Measurements from ENCODE around the gene PLEKHD1.

Gene PLEKHD1

GRCh38 chr14:69540654-69541335 lies 56.3 kb downstream of the PLEKHD1 start:
- no peak for TF ChIP-seq CTCF (IDR thresholded peaks at IDR 0.05; ENCODE audit: low read depth, low read length, missing control alignments)
- DNase-seq (ENCODE audit: low read depth) = no peak
- in situ Hi-C loops (cut with HindIII; ENCODE audit: low sequenced_read_pairs) = no loop called here
- H3K4me3 ChIP-seq (ENCODE audit: low read depth, low read length) = no peak overlapping the region

- in situ Hi-C loops (cut with HindIII; ENCODE audit: low sequenced_read_pairs) = no loop called here
These were observed 57.8 kb downstream of the PLEKHD1 start for GRCh38 chr14:69542311-69542710.

GRCh38 chr14:69543341-69544115 lies 59.0 kb downstream of the PLEKHD1 start:
- no peak overlapping the region for H3K4me3 ChIP-seq (ENCODE audit: low read depth, low read length)
- DNase-seq (ENCODE audit: low read depth) = peak; percentile 85
- in situ Hi-C loops (cut with HindIII; ENCODE audit: low sequenced_read_pairs) = no loop called here
- TF ChIP-seq CTCF (IDR thresholded peaks at IDR 0.05; ENCODE audit: low read depth, low read length, missing control alignments) = no peak

More at GRCh38 chr14:69542311-69542710, 57.8 kb downstream of the PLEKHD1 start:
- no peak for DNase-seq (ENCODE audit: low read depth)
- no peak for TF ChIP-seq CTCF (IDR thresholded peaks at IDR 0.05; ENCODE audit: low read depth, low read length, missing control alignments)
- H3K4me3 ChIP-seq (ENCODE audit: low read depth, low read length) = no peak overlapping the region

GRCh38 chr14:69547701-69548348 lies 63.3 kb downstream of the PLEKHD1 start:
- DNase-seq (ENCODE audit: low read depth) = no peak

GRCh38 chr14:69548566-69548965 lies 64.0 kb downstream of the PLEKHD1 start:
- no peak for DNase-seq (ENCODE audit: low read depth)
- H3K4me3 ChIP-seq (ENCODE audit: low read depth, low read length) = no peak overlapping the region
- TF ChIP-seq CTCF (IDR thresholded peaks at IDR 0.05; ENCODE audit: low read depth, low read length, missing control alignments) = no peak
- in situ Hi-C loops (cut with HindIII; ENCODE audit: low sequenced_read_pairs) = no loop called here

More at GRCh38 chr14:69547701-69548348, 63.3 kb downstream of the PLEKHD1 start:
- in situ Hi-C loops (cut with HindIII; ENCODE audit: low sequenced_read_pairs) = no loop called here
- peak overlapping the region; percentile 22 for H3K4me3 ChIP-seq (ENCODE audit: low read depth, low read length)
- peak; percentile 86 for TF ChIP-seq CTCF (IDR thresholded peaks at IDR 0.05; ENCODE audit: low read depth, low read length, missing control alignments)

GRCh38 chr14:69551511-69551910 lies 67.0 kb downstream of the PLEKHD1 start:
- TF ChIP-seq CTCF (IDR thresholded peaks at IDR 0.05; ENCODE audit: low read depth, low read length, missing control alignments) = no peak
- DNase-seq (ENCODE audit: low read depth) = no peak
- in situ Hi-C loops (cut with HindIII; ENCODE audit: low sequenced_read_pairs) = no loop called here

More at GRCh38 chr14:69551511-69551910, 67.0 kb downstream of the PLEKHD1 start:
- H3K4me3 ChIP-seq (ENCODE audit: low read depth, low read length) = no peak overlapping the region
